ELF-1 (cell line): Measurements from ENCODE around the gene PCIF1.
"Not testable (repeated sequence)": the region's sequence is repeated elsewhere in the genome, so short reads cannot be mapped to it uniquely, and the experiment has no call there.

Source experiments
- DNase-seq: peaks from one replicate; pipeline ENCODE4 v3.0.0-alpha.2; 2016; ENCODE audit warnings: low read depth, low spot score

Gene PCIF1

GRCh38 chr20:45967551-45968080 lies 33.1 kb downstream of the PCIF1 start:
- DNase-seq: no peak

DNA sequence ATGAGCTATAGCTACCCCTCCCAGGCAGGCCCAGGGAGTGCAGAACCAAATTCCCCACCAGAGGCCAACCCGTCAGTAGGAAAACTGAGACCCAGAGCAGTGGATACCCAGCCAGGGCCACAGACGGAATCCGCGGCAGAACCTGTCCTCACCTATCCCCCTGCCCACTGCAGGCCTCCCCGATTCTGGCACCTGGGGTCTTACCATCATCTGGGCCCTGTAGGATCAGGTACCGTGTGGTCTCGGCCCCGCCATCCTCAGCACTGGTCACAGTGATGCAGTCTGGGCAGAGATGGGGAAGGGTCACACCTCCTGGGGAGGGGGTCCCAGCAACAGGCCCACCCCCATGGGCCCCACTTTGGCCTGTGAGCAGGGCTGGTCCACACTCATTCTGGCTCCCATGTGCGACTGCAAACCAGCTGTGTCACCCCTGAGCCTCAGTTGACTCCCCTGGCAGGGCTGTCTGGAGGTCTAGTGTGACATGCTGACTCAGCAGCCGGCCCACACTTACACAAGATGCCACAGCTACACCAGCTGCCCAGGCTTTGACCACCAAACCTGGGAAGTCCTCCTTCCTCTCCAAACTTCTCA lies 33.7 kb downstream of the PCIF1 start:
- DNase-seq: no peak

DNA sequence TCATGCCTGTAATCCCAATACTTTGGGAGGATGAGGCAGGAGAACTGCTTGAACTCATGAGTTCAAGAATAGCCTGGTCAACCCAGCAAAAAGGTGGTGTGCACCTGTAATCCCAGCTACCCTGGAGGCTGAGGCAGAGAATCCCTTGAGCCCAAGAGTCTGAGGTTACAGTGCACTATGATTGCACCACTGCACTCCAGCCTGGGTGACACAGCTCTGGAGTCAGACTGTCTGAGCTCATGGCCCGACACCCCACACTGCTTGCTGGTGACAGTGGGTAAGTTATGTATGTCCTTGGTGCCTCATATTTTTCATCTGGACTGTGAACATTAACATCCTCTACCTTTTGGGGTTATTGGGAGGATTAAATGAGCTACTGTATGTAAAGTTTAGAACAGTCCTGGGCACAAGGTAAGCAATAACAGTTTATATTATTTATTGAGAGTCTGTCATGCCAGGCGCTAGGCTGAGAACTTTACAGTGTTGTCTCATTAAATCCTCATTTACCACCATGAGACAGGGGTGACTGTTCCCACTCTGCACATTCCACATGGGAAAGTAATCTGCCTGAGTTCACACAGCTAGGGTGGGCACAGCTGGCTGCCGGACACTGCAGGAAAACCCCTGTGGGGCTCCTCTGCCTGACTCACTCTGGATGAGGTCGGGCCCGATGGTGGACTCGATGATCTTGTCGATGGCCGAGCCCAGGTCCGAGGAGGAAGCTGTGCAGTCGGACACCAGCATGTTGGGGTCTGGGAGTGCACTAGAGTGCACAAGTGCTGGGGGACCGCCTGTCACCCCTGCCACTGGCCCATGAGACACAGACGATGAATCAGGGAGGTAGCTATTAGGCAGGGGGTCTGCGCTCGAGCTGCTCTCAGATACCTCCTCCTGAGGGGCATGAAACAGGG lies 34.6 kb downstream of the PCIF1 start:
- no peak for DNase-seq

DNA sequence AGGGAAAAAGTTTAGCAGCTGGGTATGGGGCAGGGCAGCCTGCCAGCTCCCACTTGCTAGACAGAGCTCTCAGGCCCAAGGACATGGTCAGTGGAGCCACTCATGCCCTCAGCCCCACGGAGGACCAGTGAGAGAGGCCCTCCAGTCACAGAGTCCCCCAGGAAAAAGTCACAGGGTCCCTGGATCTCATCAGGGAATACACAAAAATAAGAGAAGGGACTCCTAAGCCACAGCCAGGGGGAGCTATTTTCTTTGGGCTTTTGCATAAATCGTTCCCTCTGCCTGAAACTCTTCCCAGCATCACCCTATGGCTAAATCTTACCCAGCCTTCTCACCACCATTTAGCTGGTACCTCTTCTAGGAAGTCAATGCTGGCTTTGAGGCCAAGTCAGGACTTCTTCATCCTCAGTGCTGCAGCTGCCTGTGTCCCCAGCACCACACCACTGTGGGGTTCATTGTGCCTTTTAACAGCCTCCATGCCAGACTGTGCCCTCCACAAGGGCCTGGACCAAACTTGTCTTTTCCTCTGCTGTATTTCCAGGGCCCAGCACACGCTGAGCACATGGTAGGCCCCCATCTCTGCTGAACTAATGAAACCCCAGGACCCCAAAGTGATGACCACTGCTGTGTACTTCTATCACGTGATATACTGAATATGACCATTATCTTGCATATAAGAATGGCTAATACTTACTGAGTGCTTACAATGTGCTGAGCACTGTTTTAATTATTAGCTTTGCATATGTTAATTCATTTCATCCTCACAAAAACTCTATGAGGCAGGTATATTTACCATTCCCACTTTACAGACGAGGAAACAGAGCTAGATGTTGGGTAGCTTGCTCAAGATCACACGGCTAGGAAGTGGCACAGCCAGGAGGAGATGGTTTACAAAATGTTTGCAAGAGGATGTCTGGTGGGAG lies 35.5 kb downstream of the PCIF1 start:
- DNase-seq: peak; percentile 70

GRCh38 chr20:45970646-45971424 lies 36.4 kb downstream of the PCIF1 start:
- DNase-seq: no peak

- DNase-seq: no peak
These were observed 36.9 kb downstream of the PCIF1 start for GRCh38 chr20:45971425-45971674.

DNA sequence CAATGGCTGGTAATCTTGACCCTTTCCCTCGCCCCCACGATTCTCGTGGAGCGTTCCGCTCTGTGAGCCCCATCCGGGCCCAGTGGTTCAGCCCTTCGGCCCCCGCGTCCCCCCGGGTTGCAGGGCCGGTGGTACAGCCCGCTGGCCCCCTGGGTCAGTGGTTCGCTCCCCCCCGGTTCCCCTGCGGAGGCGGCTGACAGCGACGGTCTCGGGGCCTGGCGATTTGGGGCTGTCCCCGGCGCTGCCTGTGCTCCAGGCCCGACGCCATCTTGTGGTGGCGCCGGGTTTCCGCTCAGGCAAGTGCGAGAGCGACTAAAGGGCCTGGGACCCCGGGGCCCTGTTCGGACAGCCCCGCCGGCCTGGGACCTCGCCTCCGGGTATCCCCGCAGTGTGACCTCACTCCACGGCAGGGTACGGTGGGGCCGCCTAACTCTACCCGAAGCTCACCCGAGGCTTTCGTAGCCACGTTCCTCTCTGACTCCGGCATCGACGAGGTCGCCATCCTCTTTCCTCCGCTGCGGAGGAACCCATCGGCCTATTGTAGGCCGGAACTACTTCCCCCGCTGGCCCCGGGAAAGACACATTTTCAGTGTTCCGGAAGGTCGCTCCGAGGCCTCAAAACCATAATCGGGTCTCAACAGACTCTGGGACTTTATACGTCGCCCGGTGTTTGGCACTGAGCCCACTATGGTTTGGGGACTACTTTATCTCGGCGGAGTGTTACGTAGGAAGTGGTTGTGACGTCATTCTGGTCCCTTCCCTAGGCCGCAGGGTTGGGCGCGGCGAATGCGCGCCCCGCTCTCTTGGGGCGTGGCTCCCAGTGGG lies 37.4 kb downstream of the PCIF1 start, which contains the start of gene ZNF335:
ZNF335 (minus strand) TSS at position 529 of the 825 bp plus-strand sequence. CDS start 793 bp downstream, outside the sequence.
- peak; percentile 99 for DNase-seq

- no peak for DNase-seq
These were observed 38.2 kb downstream of the PCIF1 start for GRCh38 chr20:45972500-45973183.

- no peak for DNase-seq
These were observed 40.5 kb downstream of the PCIF1 start for GRCh38 chr20:45974896-45975565.

DNA sequence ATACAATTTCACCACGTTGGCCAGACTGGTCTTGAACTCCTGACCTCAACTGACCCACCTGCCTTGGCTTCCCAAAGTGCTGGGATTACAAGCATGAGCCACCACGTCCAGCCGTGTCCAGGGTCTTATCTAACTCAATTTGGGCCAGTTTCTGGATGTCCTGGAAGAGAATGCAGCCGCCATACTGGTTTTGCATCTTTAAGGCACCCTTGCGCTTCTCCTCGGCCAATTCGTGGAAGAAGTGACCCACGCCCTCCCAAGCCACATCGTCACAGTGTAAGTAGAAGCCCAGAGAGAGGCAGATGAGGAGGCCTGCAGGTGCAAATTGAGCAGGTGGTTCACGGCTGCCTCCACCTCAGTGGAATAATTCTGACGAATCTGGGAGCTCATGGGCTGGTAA lies 41.2 kb downstream of the PCIF1 start:
- no peak for DNase-seq

DNA sequence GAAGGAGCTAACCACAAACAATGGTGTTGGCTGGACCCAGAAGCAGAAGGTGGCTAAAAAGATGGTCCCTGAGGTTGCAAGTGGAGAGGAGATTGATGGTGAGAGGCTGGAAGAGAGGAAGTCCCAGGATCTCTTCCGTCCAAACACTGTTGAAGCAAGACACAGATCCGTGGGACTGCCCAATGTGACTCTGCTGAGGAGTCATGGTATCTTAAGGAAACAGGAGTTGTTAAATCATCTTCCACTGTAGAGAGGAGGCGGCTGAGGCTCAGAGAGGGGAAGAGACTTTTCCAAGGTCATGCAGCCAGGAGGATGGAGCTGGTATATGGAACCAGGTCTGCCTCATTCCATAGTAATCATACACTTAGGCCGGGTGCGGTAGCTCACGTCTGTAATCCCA lies 41.6 kb downstream of the PCIF1 start:
- DNase-seq: no peak

DNA sequence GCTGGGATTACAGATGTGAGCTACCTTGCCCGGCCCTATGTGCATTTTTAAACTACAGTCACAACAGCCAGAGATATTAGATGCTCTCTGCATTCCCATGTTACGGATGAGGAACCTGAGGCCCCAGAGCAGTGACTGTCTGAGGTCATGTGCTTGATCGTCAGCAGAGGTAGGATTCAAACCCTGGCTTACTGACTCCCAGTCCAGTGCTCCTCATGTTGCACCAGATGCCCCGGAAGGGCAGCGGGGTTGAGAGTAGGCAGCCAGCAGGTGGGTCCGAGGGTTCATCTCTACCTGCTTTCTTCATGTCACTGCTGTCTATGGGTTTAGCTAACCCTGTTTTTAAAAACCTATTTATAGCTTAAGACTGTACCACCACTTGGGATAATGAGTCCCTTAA lies 46.8 kb downstream of the PCIF1 start:
- no peak for DNase-seq

DNA sequence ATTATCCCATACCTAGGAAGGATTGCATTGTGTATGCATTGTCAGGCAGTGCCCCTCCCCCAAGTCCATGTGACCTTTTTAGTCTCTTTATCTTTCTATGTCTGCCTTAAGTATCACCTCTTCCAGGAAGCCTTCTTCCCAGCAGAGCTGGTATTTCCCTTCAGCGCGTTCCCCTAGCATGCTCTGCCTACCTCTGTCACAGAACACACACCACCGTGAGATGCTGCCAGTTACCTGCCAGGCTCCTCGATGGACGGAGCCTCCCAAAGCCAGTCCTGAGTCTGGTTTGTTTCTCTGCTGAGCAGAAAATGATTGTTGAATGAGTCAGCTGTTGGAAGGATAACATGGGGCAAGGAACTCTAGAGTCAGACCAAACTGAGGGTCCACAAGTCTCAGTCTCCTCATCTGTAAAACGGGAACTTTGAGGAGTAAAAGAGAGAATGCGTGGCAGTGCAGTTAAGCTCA lies 48.8 kb downstream of the PCIF1 start:
- peak; percentile 42 for DNase-seq

GRCh38 chr20:45985573-45985972 lies 51.1 kb downstream of the PCIF1 start:
- DNase-seq: peak; percentile 39

GRCh38 chr20:45987108-45987780 lies 52.8 kb downstream of the PCIF1 start:
- peak; percentile 94 for DNase-seq

DNA sequence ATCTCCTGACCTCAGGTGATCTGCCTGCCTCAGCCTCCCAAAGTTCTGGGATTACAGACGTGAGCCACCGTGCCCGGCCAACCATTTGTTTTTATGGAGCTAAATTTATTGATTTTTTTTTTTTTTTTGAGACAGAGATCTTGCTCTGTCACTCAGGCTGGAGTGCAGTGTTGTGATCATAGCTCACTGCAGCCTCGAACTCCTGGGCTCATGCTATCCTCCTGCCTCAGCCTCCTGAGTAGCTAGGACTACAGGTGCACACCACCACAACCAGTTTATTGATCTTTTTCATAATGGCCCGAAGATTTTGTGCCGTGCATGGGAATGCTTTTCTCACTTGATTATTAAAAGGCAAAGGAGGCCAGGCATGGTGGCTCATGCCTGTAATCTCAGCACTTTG lies 54.3 kb downstream of the PCIF1 start:
- not testable (repeated sequence) for DNase-seq

DNA sequence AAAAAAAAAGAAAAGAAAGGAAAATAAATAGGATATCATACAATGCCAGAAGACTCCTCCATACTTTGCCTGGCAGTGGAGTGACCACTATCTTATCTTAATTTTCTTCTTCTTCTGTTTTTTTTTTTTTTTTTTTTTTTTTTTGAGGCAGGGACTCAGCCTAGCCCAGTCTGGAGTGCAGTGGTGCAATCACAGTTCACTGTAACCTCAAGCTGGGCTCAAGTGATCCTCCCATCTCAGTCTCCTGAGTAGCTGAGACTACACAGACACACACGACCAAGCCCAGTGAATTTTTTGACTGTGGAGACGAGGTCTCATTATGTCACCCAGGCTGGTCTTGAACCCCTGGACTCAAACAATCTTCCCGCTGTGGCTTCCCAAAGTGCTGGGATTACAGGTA lies 57.1 kb downstream of the PCIF1 start:
- no peak for DNase-seq

DNA sequence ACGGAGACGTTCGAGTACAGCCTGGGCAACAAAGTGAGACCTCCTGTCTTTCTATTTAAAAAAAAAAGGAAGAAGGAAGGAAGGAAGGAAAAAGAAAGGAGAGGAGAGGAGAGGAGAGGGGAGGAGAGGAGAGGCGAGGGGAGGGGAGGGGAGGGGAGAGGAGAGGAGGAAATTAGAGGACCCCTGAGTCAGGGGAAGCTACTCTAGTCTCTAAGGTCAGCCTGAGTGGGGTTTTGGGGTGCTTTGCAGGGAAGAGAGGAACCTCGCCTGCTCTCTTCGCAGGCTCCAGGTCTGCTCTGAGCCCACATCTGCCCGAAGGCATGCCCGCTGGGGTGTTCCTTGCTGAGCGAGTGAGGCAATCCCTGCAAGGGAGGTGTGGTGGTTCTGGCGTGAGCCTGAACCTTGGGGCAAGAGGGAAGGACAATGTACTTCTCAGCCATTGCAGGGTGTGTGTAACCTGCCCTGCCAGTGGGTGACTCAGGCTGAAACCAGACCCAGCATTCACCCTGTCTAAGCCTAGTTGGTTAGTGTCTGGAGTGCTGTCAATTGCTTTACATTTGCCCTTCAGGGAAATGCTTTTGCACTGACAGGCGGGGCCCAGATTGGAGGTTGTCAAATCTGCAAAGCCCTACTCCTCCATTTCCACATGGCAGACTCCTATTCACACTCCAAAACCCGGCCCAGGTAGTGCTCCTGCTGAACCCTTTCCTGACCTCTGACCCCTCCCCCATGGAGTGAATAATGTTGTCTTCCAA lies 58.9 kb downstream of the PCIF1 start:
- peak; percentile 96 for DNase-seq
